Measurements from ENCODE around the gene BEGAIN.
A peak's percentile ranks its signal among the peaks of the same experiment; 100 is the strongest.

Gene BEGAIN

DNA sequence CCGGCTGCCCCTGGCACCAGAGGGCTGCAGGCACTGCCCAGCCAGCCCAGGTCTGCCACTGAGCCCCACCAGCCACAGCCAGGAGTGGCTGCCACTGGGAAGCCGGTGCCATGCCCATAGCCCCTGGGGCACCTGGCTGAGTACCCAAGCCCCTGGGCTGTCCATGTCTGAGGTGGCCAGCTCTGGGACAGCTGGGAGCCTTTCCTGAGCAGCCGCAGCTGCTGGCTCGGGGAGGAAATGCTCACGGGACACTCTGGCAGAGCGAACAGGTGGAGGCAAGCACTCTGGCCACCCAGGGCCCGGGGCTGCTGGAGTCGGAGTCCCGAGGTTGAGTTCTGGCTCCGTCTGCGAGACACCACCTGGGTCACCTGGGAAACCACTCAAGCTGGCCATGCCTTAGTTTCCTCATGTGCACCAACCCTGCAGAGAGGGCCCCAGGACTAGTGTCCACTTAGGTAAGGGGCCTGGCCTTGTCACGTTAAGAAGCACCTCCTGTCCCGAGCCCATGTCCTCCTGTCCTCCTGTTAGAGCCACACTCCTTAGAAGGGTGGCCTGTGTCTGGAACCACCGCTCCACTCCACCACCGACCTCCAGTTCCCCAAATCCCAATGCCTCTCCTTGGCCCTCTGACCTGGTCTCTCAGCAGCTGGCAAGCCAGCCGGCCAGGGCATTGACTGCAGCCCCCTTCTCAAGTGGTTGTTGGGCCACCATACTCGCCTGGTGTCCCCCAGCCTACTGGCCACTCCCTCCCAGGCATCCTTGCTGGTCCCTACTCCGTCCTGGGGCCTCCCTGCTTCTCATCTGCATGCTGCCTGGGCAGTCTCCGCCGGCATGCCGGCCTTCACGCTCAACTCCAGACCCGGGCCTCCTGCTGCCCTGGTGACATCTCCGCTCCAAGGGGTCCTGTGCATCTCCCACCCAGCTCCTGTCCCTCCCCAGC lies 45.3 kb downstream of the BEGAIN start:
- TF ChIP-seq, protein P1, sequence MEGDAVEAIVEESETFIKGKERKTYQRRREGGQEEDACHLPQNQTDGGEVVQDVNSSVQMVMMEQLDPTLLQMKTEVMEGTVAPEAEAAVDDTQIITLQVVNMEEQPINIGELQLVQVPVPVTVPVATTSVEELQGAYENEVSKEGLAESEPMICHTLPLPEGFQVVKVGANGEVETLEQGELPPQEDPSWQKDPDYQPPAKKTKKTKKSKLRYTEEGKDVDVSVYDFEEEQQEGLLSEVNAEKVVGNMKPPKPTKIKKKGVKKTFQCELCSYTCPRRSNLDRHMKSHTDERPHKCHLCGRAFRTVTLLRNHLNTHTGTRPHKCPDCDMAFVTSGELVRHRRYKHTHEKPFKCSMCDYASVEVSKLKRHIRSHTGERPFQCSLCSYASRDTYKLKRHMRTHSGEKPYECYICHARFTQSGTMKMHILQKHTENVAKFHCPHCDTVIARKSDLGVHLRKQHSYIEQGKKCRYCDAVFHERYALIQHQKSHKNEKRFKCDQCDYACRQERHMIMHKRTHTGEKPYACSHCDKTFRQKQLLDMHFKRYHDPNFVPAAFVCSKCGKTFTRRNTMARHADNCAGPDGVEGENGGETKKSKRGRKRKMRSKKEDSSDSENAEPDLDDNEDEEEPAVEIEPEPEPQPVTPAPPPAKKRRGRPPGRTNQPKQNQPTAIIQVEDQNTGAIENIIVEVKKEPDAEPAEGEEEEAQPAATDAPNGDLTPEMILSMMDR (IDR thresholded peaks at IDR 0.05; ENCODE audit: low read depth, low read length), result no peak
- in situ Hi-C loops (cut with HindIII; ENCODE audit: low sequenced_read_pairs), result no loop called here
- DNase-seq (ENCODE audit: low read depth, low spot score), result no peak
- no peak overlapping the region for H3K4me3 ChIP-seq (ENCODE audit: low read depth, low read length)

DNA sequence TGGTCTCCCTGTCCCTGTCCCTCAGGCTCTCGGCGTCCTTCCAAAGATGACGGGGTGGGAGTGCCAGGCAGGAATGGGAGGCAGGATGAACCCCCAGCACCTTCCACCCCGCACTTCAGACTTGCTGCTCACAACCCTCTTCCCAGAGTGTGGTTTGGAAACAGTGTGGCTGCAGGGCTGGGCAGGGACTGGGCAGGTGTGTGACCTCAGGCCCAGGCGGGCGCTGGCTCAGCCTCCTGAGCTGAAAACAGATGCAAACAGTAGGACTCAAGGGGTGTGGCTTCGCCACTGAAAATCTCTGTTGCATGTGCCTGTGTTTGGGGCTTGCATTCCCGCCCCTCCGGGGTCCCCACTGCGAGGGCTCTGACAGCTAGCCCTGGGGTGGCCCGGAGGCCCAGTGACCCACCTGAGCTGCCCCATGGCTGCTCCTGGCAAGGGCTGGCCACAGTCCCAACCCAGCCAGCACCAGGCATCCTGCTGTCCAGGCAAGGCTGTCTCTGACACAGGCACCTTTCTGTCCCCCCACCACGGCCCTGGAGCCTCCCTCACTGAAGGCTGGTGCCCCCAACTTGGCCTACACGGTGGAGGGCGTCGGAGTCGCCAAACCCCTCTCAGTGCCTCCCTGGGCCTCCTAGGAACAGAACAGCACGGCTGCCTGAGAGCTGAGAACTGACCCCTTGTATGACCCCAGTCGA lies 46.1 kb downstream of the BEGAIN start:
- no peak overlapping the region for H3K4me3 ChIP-seq (ENCODE audit: low read depth, low read length)
- in situ Hi-C loops (cut with HindIII; ENCODE audit: low sequenced_read_pairs), result no loop called here
- no peak for DNase-seq (ENCODE audit: low read depth, low spot score)
- TF ChIP-seq, protein P1 (IDR thresholded peaks at IDR 0.05; ENCODE audit: low read depth, low read length), result no peak

DNA sequence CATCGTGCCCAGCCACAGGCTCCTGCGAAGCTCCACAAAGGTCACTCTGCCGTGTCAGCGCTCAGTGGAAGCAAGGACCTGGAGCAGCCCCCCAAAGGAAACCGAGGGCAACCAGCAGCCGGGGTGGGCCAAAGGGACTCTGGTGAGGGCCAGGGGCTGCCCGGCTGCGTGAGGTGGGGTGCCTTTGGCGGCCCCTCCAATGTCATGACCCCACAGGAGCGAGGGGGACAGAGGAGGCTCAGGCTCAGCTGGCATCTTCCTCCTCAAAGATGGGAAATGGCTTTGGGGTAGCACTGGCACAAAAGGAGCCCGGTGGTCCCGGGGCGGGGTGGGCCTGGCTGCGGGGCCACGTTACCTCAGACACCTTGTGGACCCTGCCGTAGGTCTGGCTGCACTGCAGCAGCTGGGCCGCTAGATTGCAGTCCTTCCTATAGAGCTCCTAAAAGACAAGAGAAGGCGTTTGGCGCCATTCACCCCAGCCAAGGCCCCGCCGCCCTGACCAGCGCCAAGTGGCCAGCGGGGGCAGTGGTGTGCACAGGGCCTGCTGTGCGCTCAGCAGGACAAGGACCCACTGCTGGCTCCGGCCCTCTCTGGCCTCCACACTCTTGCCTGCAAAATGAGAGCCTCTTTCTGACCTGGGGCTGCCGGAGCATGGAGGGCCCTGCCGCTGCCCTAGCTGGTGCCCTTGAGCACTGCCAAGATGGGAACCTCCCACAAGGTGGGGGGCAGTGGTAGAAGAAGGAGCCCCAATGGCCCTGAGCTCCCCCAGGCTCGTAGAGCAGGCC lies 46.9 kb downstream of the BEGAIN start:
- TF ChIP-seq, protein P1 (IDR thresholded peaks at IDR 0.05; ENCODE audit: low read depth, low read length), result peak; percentile 33

DNA sequence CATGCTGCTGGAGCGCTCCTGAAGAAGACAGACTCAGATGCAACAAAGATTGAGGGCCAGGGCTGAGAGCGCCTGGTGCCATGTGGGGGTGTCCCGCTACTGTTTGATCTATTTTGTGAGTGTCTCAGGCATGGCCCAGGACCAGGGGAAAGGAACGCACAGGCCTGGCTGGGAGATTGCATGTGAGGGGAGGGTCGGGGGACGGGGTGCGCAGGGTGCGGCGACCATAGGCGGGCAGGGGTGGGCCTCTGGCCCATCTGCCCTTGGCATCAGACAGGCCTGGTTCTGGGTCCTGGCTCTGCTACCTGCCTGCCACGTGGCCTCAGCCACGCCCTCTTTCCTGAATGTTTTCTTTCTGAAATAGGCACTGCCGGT lies 47.5 kb downstream of the BEGAIN start:
- in situ Hi-C loops (cut with HindIII; ENCODE audit: low sequenced_read_pairs), result no loop called here
- H3K4me3 ChIP-seq (ENCODE audit: low read depth, low read length), result no peak overlapping the region
- DNase-seq (ENCODE audit: low read depth, low spot score), result no peak
- TF ChIP-seq, protein P1 (IDR thresholded peaks at IDR 0.05; ENCODE audit: low read depth, low read length), result no peak

More for the DNA sequence above, 46.9 kb downstream of the BEGAIN start:
- no peak for DNase-seq (ENCODE audit: low read depth, low spot score)
- in situ Hi-C loops (cut with HindIII; ENCODE audit: low sequenced_read_pairs), result no loop called here
- no peak overlapping the region for H3K4me3 ChIP-seq (ENCODE audit: low read depth, low read length)

DNA sequence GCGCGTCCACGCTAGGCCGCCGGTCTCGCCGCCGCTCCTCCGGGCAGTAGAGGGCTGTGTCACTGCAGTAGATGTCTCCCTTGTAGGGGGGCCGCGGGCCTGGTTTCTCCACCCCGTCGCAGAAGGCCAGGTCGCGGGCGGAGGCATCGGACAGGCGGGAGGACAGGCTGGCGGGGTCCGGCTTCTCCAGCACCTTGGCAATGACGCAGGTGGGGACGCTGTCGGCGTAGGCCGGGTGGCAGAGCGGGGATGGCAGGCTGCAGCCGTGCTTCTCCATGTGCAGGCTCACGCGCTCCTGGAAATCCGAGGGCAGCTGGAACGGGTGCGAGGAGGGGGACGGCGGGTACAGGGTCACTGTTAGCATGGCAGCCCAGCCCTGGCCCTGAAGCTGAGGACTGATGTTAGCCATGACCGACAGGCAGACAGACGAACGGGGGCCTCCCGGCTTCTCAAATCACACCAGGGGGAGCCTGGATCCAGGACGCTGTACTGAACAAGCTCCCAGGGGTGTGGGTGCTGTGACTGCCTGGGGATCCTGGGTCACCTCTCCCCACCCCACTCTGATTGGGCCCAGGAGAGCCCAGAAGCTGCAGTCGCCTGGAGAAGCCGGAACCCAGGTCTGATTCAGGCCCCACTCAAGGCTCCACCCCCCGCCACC lies 48.1 kb downstream of the BEGAIN start:
- DNase-seq (ENCODE audit: low read depth, low spot score), result no peak
- H3K4me3 ChIP-seq (ENCODE audit: low read depth, low read length), result no peak overlapping the region
- in situ Hi-C loops (cut with HindIII; ENCODE audit: low sequenced_read_pairs), result no loop called here
- TF ChIP-seq, protein P1 (IDR thresholded peaks at IDR 0.05; ENCODE audit: low read depth, low read length), result no peak
